TTC549 (cell line): ENCODE data around the gene PLTP.
"Not testable (repeated sequence)": the region's sequence is repeated elsewhere in the genome, so short reads cannot be mapped to it uniquely, and the experiment has no call there.

ENCODE experiments used
- FAIRE-seq: peaks from 2 replicates; lab custom pipeline; 2012; peaks lifted over from hg19 to GRCh38; lab: Jason Lieb, UNC

PLTP gene, protein sequence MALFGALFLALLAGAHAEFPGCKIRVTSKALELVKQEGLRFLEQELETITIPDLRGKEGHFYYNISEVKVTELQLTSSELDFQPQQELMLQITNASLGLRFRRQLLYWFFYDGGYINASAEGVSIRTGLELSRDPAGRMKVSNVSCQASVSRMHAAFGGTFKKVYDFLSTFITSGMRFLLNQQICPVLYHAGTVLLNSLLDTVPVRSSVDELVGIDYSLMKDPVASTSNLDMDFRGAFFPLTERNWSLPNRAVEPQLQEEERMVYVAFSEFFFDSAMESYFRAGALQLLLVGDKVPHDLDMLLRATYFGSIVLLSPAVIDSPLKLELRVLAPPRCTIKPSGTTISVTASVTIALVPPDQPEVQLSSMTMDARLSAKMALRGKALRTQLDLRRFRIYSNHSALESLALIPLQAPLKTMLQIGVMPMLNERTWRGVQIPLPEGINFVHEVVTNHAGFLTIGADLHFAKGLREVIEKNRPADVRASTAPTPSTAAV

DNA sequence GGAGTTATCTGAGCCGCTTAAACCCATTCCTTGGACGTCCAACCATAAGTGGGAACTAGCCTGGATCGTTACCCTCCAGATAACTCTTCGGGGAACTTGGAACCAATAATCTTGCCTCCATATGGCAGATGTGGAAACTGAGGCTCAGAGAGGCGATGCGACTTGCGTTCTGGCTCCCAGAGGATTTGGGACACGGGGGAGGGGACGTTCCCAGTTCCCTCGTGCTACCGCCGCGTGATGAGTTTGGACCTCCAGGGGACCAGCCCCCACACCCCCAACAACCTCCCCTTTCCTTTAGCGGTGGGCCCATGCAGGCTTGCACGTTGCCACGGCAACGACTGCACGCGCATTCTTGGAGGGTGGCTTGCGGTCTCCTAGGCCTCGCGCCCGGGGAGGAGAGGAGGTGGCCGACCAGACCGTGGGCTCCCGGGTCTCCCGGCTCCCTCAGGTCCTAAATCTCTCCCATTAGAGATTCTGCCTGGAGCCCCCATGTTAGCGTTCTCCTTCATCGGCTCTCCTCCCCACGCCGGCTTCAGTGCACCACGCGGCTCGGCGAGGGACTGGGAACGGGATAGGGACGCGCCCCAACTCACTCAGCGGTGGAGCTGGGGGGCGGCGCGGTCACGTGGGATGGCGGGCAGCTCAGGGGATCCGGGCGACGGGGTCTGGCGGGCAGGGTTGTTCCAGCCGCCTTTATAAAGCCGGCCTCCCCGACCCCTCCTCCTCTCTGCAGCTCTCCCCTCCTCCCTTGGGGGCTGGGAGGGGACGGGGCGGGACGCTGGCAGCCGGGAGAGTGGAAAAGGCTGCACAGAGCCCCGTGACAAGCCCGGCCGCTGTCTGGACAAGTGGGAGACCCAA is at the start of gene PLTP:
Gene PLTP (minus strand): TSS at position 670 of the 858 bp plus-strand sequence. CDS start 703 bp downstream, outside the sequence.
- no peak for FAIRE-seq

DNA sequence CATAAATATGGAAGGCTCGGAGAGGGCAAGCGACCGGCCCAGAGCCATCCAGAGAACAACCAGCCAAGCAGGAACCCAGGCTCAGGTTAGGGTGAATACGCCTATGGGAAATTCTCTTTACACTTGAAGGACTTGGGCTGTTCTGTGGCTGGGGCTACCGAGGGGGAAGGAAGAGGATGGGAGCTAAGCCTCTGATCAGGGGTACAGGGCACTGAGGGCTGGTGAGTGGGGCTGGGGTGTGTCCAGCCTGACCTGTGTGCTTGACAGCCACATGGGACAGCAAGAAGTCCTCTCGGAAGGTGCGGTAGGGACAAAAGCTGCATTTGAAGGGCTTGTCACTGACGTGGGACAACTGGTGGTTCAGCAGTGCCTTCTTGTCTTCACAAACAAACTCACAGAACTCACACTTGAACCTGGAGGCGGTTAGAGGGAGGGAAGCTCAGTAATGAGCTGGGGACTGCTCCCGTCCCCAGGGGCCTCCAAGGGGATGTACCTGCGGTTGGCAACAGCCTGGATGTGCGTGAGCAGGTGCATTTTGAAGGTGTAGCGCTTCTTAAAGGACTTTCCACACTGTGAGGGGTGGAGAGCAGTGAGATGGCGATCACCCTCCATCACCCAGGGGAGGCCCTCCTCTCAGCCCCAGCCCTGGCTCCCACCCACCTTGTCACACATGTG is 48.1 kb upstream of the PLTP start:
- no peak for FAIRE-seq

DNA sequence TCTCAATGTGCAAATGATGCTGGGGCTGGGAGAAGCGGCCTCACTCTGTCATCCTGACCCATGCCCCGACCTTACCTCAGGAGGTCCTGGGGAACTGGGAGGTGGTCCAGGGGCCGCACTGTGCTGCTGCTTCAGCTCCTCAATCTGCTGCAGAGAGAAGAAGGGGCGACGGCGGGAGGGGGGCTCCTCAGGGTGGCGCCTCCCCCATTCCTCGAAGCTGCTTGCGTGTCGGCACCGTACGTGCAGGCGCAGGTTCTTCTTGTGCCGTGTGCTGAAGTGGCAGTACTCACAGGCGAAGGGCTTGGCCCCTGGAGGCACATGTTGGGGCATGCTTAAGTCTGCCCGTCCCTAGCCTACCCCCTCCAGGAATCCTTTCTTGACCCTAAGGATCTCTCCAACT is 47.2 kb upstream of the PLTP start:
- no peak for FAIRE-seq

DNA sequence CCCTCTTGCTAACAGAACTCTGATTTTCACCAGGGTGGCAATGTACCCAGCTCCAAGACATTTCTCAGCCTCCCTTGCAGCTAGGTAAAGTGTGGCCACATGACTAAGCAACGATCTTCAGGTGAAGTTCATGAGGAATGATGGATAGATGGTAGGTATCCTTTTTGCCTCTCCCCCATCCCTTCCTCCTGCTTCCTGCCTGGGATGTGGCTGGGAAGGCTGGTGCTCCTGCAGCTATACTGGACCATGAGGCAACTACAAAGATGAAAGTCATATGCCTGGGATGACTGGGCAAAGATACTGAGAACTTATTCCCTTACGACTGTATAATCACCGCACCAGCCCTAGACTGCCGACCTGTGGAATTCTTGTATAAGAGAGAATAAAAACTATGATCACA is 46.6 kb upstream of the PLTP start:
- FAIRE-seq: no peak

DNA sequence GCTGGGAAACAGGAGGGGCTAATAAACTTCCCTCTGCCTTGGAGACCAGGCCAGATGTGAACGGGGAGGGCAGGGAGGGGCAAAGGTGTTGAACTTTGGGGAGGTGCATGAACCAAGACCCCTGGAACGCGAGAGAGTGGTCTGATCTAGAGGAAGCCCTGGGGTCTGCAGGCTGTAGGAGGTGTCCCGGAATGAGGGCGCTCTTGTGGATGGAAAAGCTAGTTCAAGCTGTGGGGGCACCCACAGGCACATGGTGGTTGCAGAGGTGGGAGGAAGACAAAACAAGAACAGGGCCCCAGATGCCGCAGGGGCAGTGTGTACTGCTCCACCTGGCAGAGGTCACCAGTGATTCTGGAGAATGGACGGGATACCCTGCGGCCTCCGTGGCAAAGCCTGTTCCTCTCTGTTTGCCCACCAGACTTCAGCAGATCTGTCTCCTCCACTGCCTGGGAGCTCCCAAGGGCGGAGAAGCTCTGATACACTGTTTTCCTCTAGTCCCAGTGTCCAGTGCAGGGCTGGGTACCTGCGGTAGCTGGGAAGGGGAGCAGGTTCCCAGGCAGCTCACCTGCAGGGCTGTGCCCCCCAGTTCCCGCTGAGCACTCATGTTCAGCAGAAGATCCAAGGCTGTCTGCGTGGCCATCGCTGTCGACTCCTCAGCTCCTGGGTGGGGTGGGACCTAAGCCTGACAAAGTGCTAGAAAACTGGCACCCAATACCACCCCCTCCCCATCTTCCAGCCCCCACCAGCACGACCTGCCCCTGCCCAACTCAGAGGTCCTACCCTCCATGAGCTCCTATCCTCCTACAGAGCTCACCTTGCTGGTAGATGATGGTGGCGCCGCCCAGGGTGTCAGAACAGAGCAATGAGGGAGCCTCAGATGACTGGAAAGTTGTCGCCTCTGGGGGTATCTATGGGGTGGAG is 45.3 kb upstream of the PLTP start:
- FAIRE-seq: no peak

DNA sequence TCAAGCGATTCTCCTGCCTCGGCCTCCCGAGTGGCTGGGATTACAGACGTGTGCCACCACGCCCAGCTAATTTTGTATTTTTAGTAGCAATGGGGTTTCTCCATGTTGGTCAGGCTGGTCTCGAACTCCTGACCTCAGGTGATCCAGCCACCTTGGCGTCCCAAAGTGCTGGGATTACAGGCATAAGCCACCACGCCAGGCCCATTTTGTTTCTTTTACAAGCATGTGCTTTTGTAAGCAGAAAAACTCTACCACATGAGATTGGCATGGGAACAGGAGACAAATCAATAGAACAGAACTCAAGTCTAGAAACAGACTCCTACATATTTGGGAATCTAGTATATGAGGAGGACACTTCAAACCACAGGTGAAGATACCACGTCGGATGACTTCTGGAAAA is 44.4 kb upstream of the PLTP start:
- not testable (repeated sequence) for FAIRE-seq

DNA sequence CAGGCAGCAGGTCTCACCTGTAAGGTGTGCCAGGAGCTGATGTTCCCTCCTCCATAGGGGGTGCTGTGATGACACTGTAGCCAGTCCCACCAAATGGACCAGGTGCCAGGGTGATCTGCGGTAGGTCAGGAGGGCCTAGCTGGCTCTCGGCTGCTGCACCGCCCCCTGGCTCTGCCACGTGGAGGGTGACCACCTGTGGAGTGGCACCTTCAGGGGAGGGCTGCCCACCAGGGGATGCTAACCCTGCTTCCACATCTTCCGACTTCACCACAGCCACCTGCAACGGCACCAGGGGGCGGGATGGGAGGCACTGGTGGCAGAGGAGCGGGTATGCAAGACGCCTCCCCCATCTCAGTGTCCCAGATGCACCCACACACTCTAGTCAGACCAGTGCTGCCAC is 41.7 kb upstream of the PLTP start:
- FAIRE-seq: no peak

DNA sequence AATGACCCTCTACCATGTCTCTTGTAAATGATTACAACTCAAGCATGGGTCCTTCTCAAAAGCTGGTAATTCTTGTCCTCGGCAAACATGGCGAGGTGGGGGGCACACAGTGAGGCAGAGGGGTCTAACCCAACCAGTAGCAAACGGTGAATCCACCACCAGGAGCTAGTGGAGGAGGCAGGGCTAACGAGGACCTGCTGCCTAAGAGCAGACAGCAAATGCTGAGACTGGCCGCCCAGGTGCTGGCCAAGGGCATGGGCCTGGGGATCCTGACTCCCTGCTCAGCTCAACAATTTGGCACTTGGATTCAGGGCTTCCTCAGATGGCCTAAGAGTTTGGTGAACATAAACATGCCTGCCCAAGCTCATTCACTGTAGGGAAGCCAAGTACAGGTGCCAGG is 40.9 kb upstream of the PLTP start:
- FAIRE-seq: no peak

DNA sequence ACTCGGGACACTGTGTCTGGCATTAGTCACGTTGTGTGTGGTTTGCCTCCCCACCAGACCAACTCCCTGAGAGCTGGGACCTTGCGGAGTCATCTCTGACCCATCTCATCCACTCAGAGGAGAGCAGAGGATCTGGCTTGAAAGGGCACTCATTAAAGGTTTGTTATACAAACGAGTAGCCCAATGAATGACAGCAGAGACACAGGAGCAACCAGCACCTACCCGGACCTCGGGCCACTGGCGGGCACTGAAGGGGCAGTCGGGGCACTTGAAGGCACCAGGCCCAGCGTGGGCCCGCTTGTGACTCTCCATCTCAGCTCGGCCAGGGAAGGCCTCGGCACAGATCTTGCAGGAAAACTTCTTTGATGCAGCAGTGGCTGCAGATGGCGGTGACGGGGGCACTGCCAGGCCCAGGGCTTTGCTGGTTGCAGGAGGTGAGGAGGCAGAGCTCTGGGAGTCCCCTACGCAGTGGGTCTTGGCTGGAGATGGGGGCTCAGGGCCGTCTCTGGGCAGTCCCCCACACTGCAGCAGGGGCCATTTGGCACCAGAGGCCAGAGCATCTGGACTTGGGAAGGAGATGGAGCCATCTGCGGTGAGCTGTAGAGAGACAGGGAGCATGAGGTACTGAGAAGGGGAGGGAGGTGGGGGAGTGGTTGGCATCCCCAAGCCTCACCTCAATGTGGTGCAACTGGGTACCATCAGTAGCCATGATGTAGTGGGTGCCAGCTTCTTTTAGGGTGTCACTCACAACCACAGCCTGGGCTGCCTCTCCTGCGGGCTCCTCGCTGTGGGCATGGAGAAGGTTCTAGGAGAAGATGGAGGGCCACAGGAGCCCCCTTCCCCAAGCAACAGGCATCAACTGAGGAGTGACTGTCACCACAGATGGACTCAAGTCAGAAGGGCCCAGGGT is 40.2 kb upstream of the PLTP start:
- no peak for FAIRE-seq

DNA sequence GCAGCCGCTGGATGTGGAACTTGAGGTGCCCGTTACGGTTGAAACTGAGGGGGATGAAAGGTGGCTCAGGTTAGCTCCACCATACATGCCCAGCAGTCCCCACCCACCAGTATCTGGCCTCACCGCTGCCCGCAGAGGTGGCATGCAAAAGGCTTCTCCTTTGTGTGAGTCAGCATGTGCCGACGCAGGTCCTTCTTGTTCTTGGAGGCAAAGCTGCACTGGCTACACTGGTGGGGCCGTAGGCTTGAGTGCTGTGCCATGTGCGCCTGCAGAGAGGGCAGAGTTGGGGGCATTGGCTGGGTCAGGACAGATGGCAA is 38.3 kb upstream of the PLTP start:
- FAIRE-seq: no peak

DNA sequence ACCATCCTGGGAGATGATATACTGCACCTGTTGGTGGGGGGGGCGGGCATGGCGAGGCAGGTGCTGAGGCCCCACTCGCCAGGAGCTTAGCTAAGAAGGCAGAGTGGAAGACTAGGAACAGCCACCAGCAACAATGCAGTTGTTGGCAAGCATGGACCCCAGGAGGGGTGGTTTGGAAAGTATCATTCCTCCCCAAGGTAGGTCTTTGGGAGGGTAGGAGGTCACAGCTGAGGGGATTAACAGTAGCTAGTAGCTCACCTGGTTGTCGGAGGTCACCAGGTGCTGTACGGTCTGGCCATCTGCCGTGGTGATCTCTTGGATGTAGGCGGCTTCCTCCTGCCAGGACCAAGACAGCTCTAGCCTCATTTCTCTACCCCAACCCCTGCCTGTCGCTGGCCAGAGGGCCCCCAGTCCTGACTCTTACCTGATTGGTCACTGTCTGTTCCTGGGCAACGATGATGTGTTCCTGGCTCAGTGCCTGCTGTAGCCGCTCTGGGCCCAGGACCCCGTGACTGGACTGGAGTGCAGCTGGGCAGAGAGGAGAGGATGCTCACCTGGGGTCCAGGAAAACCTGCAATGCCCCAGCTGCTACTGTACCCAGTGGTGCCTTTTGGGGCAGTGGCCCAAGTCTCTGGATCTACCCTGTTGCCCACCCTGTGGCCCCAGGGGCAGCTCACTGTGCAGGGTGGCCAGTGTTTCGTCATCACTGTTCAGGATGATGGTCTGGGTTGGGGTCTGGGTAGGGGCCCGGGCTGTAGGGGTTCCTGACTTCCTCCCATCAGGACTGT is 37.8 kb upstream of the PLTP start:
- no peak for FAIRE-seq

DNA sequence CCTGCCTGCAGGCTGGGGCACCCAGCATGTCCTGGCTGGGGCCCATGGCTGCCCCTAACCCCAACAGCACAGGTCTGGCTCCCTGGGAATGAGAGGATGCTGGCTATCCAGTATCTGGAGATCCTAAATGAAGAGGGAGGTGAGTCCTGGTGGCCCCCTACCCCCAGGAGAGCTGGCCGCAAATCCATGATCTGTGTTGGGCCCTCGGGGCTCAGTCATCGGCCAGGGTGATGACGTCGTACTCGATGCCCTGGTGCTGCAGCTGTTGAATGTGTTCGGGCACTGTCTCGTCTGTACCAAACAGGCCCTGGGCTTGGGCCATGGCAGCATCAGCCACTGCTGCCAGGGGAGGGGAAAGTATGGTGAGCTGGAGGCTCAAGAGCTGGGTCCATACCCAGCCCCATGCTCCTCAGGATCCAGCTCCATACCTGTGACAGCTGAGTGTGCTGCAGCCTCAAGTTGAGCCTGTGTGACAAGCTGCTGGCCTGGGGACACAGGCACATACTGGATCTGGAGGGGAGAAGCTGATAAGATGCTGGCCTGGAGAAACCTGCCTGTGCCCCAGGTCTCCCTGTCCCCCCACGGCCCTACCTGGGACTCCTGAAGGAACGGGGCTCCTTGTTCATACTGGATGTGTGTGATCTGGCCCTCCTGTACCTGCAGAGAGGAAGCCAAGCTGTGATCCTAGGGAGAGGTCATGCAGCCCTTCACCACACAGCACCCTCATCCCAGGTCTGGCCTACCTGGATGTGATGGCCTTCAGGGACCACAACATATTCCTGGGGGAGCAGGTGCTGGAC is 37.0 kb upstream of the PLTP start:
- no peak for FAIRE-seq

DNA sequence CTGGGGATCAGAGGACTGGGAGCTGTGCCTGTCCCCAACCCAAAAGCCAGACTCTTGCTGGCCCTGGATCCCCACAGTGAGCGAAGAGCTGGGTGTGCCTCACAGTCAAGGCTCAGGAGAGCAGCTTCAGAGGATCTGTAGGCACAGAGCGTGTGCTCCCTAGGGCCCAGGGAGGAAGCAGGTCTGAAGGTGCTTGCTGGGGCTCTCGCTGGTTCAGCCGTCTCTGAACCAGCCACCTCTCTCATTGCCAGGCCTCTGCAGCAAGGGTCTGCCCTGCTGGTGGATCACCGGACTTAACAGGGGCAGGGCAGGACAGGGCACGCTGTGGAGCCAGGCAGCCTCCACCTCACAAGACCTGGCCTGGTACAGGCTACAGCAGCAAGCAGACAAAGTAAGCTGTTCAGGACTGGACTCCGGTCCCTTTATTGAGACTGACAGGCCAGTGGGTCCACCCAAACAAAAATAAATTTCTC is 36.3 kb upstream of the PLTP start:
- no peak for FAIRE-seq

DNA sequence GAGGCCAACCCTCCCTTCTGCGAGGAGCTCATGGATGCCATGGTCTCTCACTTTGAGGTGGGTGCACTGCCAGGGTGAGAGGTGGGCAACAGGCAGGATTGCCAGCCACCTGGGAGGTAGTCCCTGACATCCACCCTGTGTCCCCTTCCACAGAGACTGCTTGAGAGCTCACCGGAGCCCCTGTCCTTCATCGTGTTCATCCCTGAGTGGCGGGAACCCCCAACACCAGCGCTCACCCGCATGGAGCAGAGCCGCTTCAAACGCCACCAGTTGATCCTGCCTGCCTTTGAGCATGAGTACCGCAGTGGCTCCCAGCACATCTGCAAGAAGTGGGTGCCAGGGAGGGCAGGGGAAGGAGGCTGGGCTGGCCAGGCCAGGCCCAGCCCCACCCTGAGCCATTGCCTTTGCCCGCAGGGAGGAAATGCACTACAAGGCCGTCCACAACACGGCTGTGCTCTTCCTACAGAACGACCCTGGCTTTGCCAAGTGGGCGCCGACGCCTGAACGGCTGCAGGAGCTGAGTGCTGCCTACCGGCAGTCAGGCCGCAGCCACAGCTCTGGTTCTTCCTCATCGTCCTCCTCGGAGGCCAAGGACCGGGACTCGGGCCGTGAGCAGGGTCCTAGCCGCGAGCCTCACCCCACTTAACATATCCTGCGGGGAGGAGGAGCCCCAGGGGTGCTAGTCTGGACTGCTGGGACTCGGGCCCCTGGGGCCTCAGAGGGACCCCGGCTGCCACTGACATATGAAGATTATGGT is 35.3 kb upstream of the PLTP start:
- FAIRE-seq: no peak

DNA sequence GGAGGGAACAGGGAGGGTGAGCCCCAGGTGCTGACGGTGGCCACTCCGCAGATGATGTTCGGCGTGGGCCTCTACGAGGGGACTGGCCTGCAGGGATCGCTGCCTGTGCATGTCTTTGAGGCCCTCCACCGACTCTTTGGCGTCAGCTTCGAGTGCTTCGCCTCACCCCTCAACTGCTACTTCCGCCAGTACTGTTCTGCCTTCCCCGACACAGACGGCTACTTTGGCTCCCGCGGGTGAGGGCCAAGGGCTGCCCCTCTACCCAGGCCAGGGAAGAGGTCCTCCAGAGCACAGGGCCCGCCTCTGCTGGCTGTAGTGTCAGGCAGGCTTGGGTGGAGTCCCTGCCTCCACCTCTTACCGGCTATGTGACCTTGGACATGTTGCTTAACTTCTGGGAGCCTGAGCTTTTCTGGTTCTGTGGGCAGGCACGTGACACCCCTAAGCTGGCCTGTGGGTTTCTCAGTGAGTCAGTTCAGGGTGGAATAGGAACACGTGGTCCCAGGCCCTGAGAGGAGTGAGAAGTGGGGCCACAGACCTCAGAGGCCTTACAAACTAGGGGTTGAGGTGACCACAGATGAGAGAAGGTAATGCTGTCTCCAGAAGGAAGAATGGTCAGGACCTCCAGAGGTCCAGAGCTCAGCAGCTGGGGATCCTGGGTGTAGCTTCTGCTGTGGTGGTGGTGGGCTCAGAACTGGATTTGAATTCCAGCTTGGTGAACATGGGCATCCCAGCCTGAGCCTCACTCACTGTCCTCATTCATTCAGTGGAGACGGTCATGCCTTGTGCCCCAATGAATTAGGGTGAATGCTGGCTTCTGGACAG is 34.4 kb upstream of the PLTP start:
- no peak for FAIRE-seq

DNA sequence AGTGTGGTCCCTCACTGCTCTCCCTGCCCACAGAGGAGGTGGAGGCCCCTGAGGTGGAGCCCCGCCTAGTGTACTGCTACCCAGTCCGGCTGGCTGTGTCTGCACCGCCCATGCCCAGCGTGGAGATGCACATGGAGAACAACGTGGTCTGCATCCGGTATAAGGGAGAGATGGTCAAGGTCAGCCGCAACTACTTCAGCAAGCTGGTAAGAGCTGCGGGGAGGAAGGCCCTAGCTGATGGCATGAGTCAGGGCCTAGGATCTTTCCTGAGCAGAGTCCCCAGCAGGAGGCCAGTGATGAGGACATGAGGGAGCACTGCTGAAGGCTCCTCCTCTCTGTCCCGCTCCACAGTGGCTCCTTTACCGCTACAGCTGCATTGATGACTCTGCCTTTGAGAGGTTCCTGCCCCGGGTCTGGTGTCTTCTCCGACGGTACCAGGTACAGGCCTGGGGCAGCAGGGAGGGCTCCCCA is 33.8 kb upstream of the PLTP start:
- no peak for FAIRE-seq
